ENCODE results near the gene SYNDIG1L.

DNA sequence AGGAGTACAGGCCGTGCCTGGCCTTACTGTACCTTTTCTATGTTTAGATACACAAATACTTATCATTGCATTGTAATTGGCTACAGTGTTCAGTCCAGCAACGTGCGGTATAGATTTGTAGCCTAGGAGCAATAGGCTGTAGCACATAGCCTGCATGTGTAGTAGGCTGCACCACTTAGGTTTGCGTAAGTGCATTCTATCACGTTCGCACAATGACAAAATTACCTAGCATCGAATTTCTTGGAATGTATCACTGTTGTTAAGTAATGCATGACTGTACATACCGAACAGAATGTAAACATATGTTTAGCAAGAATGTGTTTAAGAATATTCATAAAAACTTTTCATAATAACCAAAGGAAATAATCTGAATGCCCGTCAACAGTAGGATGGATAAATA lies 45.8 kb downstream of the SYNDIG1L start:
- TF ChIP-seq, protein P1, sequence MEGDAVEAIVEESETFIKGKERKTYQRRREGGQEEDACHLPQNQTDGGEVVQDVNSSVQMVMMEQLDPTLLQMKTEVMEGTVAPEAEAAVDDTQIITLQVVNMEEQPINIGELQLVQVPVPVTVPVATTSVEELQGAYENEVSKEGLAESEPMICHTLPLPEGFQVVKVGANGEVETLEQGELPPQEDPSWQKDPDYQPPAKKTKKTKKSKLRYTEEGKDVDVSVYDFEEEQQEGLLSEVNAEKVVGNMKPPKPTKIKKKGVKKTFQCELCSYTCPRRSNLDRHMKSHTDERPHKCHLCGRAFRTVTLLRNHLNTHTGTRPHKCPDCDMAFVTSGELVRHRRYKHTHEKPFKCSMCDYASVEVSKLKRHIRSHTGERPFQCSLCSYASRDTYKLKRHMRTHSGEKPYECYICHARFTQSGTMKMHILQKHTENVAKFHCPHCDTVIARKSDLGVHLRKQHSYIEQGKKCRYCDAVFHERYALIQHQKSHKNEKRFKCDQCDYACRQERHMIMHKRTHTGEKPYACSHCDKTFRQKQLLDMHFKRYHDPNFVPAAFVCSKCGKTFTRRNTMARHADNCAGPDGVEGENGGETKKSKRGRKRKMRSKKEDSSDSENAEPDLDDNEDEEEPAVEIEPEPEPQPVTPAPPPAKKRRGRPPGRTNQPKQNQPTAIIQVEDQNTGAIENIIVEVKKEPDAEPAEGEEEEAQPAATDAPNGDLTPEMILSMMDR (IDR thresholded peaks at IDR 0.05): no peak
- TF ChIP-seq SP1 (CRISPR knock-in tag; conservative IDR thresholded peaks at IDR 0.05) (no peak), ZNF263 (CRISPR knock-in tag; IDR thresholded peaks at IDR 0.05; ENCODE audit: low read depth) (no peak), IRF2 (CRISPR knock-in tag; IDR thresholded peaks at IDR 0.05; ENCODE audit: borderline replicate concordance, low read depth) (no peak), ZNF317 (CRISPR knock-in tag; IDR thresholded peaks at IDR 0.05; ENCODE audit: borderline replicate concordance, low read depth) (no peak)
